SK-N-SH (cell line): Measurements from ENCODE around the gene PLP2. TPM values are rescaled to one million over a fixed set of nuclear protein-coding genes. Genes with fewer than 3 reads are reported as not detected.

Source experiments
- CTCF ChIA-PET: fragments of 300-600, 350-600 bp; formaldehyde crosslinking; extraction: SDS; loops from one replicate; lab custom pipeline; 2021; lab: Yijun Ruan, JAX
- POLR2A ChIA-PET: fragments of 350-600 bp; sonication (Branson Sonifier 250); formaldehyde crosslinking; extraction: SDS; loops from one replicate; lab custom pipeline; 2020; ENCODE audit warnings: antibody characterized with exemption, inconsistent platforms; lab: Yijun Ruan, JAX
- DNase-seq: peaks from one replicate; pipeline ENCODE4 v3.0.0; 2012
- H2AFZ ChIP-seq: fragments of 200-600 bp; sonication (generic); 2 replicates; pipeline ENCODE4 v1.8.1; 2016; ENCODE audit warnings: antibody characterized with exemption, mild to moderate bottlenecking, low read depth
- H3F3A ChIP-seq: fragments of 200-600 bp; sonication (generic); replicated peaks from 2 replicates; pipeline ENCODE3; 2016; ENCODE audit warnings: antibody characterized with exemption, mild to moderate bottlenecking; ENCODE audit not compliant: insufficient read depth
- H3K27ac ChIP-seq, 2 experiments: fragments of 200-500 bp in 1 of 2; fragments of 200-600 bp in 1 of 2; sonication (Bioruptor generic) in 1 of 2; sonication (generic), shearing (Covaris generic) in 1 of 2; 2 replicates each; pipeline versions ENCODE4 v1.5.1 to v1.6.1; 2014 to 2016; ENCODE audit warnings: low read depth in 2 of 2, inconsistent platforms in 1 of 2, low read length in 1 of 2, mild to moderate bottlenecking in 1 of 2, mixed read lengths in 1 of 2
- H3K27me3 ChIP-seq: fragments of 200-600 bp; sonication (generic), shearing (Covaris generic); 2 replicates; pipeline ENCODE4 v1.6.1; 2016; ENCODE audit warnings: mixed run types; ENCODE audit not compliant: insufficient read depth
- H3K36me3 ChIP-seq, 2 experiments: fragments of 200-500 bp in 1 of 2; fragments of 200-600 bp in 1 of 2; sonication (Bioruptor generic) in 1 of 2; sonication (generic) in 1 of 2; replicated peaks in 1 of 2; 2 replicates each; pipeline versions ENCODE3 to v1.5.1; 2014 to 2016; ENCODE audit warnings: low read length in 1 of 2, mild to moderate bottlenecking in 1 of 2; ENCODE audit not compliant: insufficient read depth in 2 of 2, control insufficient read depth in 1 of 2
- H3K4me1 ChIP-seq, 2 experiments: fragments of 200-500 bp in 1 of 2; fragments of 200-600 bp in 1 of 2; sonication (Bioruptor generic) in 1 of 2; sonication (generic), shearing (Covaris generic) in 1 of 2; 2 replicates each; pipeline versions ENCODE4 v1.5.1 to v1.6.1; 2014 to 2016; ENCODE audit warnings: low read depth in 1 of 2, low read length in 1 of 2, mixed run types in 1 of 2; ENCODE audit not compliant: insufficient read depth in 2 of 2, control insufficient read depth in 1 of 2
- H3K4me2 ChIP-seq: fragments of 200-600 bp; sonication (generic), shearing (Covaris generic); 2 replicates; pipeline ENCODE4 v1.6.1; 2017; ENCODE audit warnings: mixed run types
- H3K4me3 ChIP-seq, 2 experiments: fragments of 200-500 bp in 1 of 2; fragments of 200-600 bp in 1 of 2; sonication (Bioruptor generic) in 1 of 2; sonication (generic), shearing (Covaris generic) in 1 of 2; 2 replicates each; pipeline versions ENCODE4 v1.5.1 to v1.8.1; 2014 to 2016; ENCODE audit warnings: low read depth in 2 of 2, inconsistent platforms in 1 of 2, low read length in 1 of 2, mild to moderate bottlenecking in 1 of 2, mixed read lengths in 1 of 2, moderate library complexity in 1 of 2
- H3K79me2 ChIP-seq: fragments of 200-600 bp; sonication (generic); 2 replicates; pipeline ENCODE4 v1.8.1; 2017; ENCODE audit warnings: mild to moderate bottlenecking; ENCODE audit not compliant: insufficient read depth
- H3K9ac ChIP-seq: fragments of 200-600 bp; sonication (generic); 2 replicates; pipeline ENCODE4 v1.6.1; 2017; ENCODE audit warnings: mixed run types
- H3K9me2 ChIP-seq: fragments of 200-600 bp; sonication (generic); 2 replicates; pipeline ENCODE4 v1.6.1; 2017; ENCODE audit warnings: mixed run types
- H3K9me3 ChIP-seq: fragments of 200-600 bp; sonication (generic); 2 replicates; pipeline ENCODE4 v1.6.1; 2017; ENCODE audit warnings: mixed run types, mild to moderate bottlenecking, moderate library complexity
- H4K20me1 ChIP-seq: fragments of 200-600 bp; sonication (generic); 2 replicates; pipeline ENCODE4 v1.6.1; 2017; ENCODE audit warnings: mild to moderate bottlenecking, mixed run types; ENCODE audit not compliant: insufficient read depth
- CHD2 ChIP-seq: fragments of 150-350 bp; IDR thresholded peaks from 2 replicates; pipeline ENCODE4 v1.6.1; 2018; ENCODE audit warnings: low read length; ENCODE audit not compliant: partially characterized antibody
- ELF1 ChIP-seq: IDR thresholded peaks from 2 replicates; pipeline ENCODE4 v1.4.0; 2012
- EP300 ChIP-seq, 2 experiments: IDR thresholded peaks; 2 replicates each; pipeline versions ENCODE4 v1.4.0 to v1.6.1; 2012; ENCODE audit warnings: borderline replicate concordance in 1 of 2, low read depth in 1 of 2, low read length in 1 of 2
- EZH2phosphoT487 ChIP-seq: fragments of 200-600 bp; sonication (generic); IDR thresholded peaks from 2 replicates; pipeline ENCODE4 v1.6.1; 2017; ENCODE audit warnings: low read depth, mixed run types, mild to moderate bottlenecking, antibody characterized with exemption, moderate library complexity, borderline replicate concordance
- FOSL2 ChIP-seq: IDR thresholded peaks from 2 replicates; pipeline ENCODE4 v1.4.0; 2012; ENCODE audit warnings: low read depth, mild to moderate bottlenecking, moderate library complexity, borderline replicate concordance
- GABPA ChIP-seq: IDR thresholded peaks from 2 replicates; pipeline ENCODE4 v1.4.0; 2012; ENCODE audit warnings: low read depth, mild to moderate bottlenecking
- IRF3 ChIP-seq: fragments of 150-350 bp; IDR thresholded peaks from 2 replicates; pipeline ENCODE4 v1.6.1; 2016; ENCODE audit warnings: mild to moderate bottlenecking, low read depth, low read length
- JUND ChIP-seq: IDR thresholded peaks from 2 replicates; pipeline ENCODE4 v1.4.0; 2012
- MEF2A ChIP-seq: IDR thresholded peaks from 2 replicates; pipeline ENCODE4 v1.4.0; 2012; ENCODE audit warnings: low read depth, borderline replicate concordance
- RAD21 ChIP-seq: IDR thresholded peaks from 2 replicates; pipeline ENCODE4 v1.6.1; 2012; ENCODE audit warnings: mild to moderate bottlenecking, low read length
- RCOR1 ChIP-seq: fragments of 150-350 bp; IDR thresholded peaks from 2 replicates; pipeline ENCODE4 v1.6.1; 2017; ENCODE audit warnings: antibody characterized with exemption, low read length
- SIN3A ChIP-seq: IDR thresholded peaks from 2 replicates; pipeline ENCODE4 v1.6.1; 2012; ENCODE audit warnings: low read depth, mild to moderate bottlenecking, low read length, moderate library complexity, borderline replicate concordance
- SMC3 ChIP-seq: IDR thresholded peaks from 2 replicates; pipeline ENCODE4 v1.6.1; 2012; ENCODE audit warnings: low read depth, low read length, improper control_type of control experiment
- TAF1 ChIP-seq: IDR thresholded peaks from 2 replicates; pipeline ENCODE4 v1.6.1; 2012; ENCODE audit warnings: low read depth, mild to moderate bottlenecking, low read length, moderate library complexity, borderline replicate concordance
- TCF12 ChIP-seq: IDR thresholded peaks from 2 replicates; pipeline ENCODE4 v1.4.0; 2012
- YY1 ChIP-seq: IDR thresholded peaks from 2 replicates; pipeline ENCODE4 v1.4.0; 2012; ENCODE audit warnings: low read depth, mild to moderate bottlenecking
- WGBS: methylation state at CpG from one replicate; pipeline ENCODE4 v1.1.6; 2017; ENCODE audit warnings: low lambda C conversion rate; 5-methylcytosine and 5-hydroxymethylcytosine counted together
- polyA plus RNA-seq, 3 experiments: library from polyadenylated mRNA; depleted of rRNA; stranded (reverse); fragments of >200 nt; gene quantifications; 2 replicates each; pipeline ENCODE4 v1.2.3, GENCODE V29; 2012
- TF ChIP-seq, protein P1 (sequence below): fragments of 200-600 bp; sonication (generic); IDR thresholded peaks from 2 replicates; pipeline ENCODE4 v1.6.1; 2017; ENCODE audit warnings: antibody characterized with exemption, mild to moderate bottlenecking, moderate library complexity
- TF ChIP-seq, protein P2 (sequence below): IDR thresholded peaks from 2 replicates; pipeline ENCODE4; 2012

PLP2 gene
- polyA plus RNA-seq, 1 of the 3 experiments (the other 2 are of a cell fraction): 146 TPM

DNA sequence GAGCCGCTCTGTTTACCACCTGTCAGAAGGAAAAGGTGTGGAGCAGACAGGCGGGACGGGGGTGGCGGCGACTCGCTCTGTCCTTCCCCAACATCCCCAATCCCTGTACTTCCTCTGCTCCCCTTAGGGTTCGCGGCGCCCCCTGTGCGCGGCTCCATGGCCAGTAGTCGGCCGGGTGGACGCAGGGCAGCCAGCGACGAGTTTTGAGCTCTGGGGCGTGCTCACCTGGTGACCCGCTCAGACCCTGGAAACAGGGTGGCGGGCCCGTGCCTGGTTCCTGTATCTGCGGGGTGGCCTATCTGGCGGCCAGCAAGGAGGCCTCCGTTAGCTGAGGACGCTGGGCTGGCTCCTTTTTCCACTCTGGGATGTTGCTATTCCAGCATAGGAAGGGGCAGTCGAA, 14.5 kb upstream of the PLP2 start:
- H3K9me2 ChIP-seq: no peaks in the 10 kb centered on the region
- H3K36me3 ChIP-seq: no peaks in the 10 kb centered on the region
- POLR2A ChIA-PET: no interaction called here
- H3K79me2 ChIP-seq: no peaks in the 10 kb centered on the region
- CTCF ChIA-PET: interaction anchor here (0.7 to 1.0 kb wide), 2 partner anchors 32 to 36 kb away, joined by 3 read pairs; no protein-coding TSS in a partner anchor
- no peak overlapping the region for H3K27ac ChIP-seq
- peaks cover 3% of the 10 kb centered on the region for H3F3A ChIP-seq
- 70% methylated on average over 12 of the region's 25 CpGs for WGBS
- no peaks in the 10 kb centered on the region for H3K9me3 ChIP-seq
- H4K20me1 ChIP-seq: no peaks in the 10 kb centered on the region
- DNase-seq: no peak
- TF ChIP-seq IRF3 (no peak), FOSL2 (no peak), SIN3A (no peak), SMC3 (no peak), EZH2phosphoT487 (no peak), CHD2 (no peak)
- H3K4me2 ChIP-seq: no peak overlapping the region
- H3K27me3 ChIP-seq: peaks cover 8% of the 10 kb centered on the region; the same call in 1 of the 2 replicates
- no peak overlapping the region for H3K4me3 ChIP-seq
- no peaks in the 10 kb centered on the region; a peak in 1 of 4 replicates for H3K4me1 ChIP-seq
- H3K9ac ChIP-seq: no peak overlapping the region
- no peak overlapping the region for H2AFZ ChIP-seq

- no peak for DNase-seq
- H2AFZ ChIP-seq: no peak overlapping the region
- no peaks in the 10 kb centered on the region for H3F3A ChIP-seq
- no peak overlapping the region for H3K27ac ChIP-seq
- H3K4me2 ChIP-seq: no peak overlapping the region
- H4K20me1 ChIP-seq: no peaks in the 10 kb centered on the region
- no peaks in the 10 kb centered on the region for H3K9me3 ChIP-seq
- H3K4me3 ChIP-seq: no peak overlapping the region
- no peaks in the 10 kb centered on the region for H3K9me2 ChIP-seq
- H3K9ac ChIP-seq: no peak overlapping the region
- no peaks in the 10 kb centered on the region for H3K79me2 ChIP-seq
- H3K36me3 ChIP-seq: no peaks in the 10 kb centered on the region
- CTCF ChIA-PET: no interaction called here
- POLR2A ChIA-PET: no interaction called here
- TF ChIP-seq EP300 (IDR thresholded peaks at IDR 0.05; ENCODE audit: borderline replicate concordance in 1 of 2, low read depth in 1 of 2, low read length in 1 of 2): no peak
- no peak for TF ChIP-seq TCF12
- no peak for TF ChIP-seq MEF2A
- TF ChIP-seq IRF3: no peak
- no peak for TF ChIP-seq JUND
- no peak for TF ChIP-seq RAD21
- TF ChIP-seq, protein P1, sequence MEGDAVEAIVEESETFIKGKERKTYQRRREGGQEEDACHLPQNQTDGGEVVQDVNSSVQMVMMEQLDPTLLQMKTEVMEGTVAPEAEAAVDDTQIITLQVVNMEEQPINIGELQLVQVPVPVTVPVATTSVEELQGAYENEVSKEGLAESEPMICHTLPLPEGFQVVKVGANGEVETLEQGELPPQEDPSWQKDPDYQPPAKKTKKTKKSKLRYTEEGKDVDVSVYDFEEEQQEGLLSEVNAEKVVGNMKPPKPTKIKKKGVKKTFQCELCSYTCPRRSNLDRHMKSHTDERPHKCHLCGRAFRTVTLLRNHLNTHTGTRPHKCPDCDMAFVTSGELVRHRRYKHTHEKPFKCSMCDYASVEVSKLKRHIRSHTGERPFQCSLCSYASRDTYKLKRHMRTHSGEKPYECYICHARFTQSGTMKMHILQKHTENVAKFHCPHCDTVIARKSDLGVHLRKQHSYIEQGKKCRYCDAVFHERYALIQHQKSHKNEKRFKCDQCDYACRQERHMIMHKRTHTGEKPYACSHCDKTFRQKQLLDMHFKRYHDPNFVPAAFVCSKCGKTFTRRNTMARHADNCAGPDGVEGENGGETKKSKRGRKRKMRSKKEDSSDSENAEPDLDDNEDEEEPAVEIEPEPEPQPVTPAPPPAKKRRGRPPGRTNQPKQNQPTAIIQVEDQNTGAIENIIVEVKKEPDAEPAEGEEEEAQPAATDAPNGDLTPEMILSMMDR: no peak
- no peak for TF ChIP-seq TAF1
- no peak for TF ChIP-seq RCOR1
- TF ChIP-seq ELF1: no peak
- TF ChIP-seq, protein P2, sequence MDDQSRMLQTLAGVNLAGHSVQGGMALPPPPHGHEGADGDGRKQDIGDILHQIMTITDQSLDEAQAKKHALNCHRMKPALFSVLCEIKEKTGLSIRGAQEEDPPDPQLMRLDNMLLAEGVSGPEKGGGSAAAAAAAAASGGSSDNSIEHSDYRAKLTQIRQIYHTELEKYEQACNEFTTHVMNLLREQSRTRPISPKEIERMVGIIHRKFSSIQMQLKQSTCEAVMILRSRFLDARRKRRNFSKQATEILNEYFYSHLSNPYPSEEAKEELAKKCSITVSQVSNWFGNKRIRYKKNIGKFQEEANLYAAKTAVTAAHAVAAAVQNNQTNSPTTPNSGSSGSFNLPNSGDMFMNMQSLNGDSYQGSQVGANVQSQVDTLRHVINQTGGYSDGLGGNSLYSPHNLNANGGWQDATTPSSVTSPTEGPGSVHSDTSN: no peak
- no peak for TF ChIP-seq CHD2
- no peak for TF ChIP-seq SMC3
- no peak for TF ChIP-seq GABPA
- no peak for TF ChIP-seq YY1
- peaks cover 0 to 4% of the 10 kb centered on the region in 2 experiments; a peak in 1 of 4 replicates for H3K4me1 ChIP-seq
- peaks cover 8% of the 10 kb centered on the region; the same call in 1 of the 2 replicates for H3K27me3 ChIP-seq
- 51% methylated on average over 2 of the region's 2 CpGs for WGBS
Observed at GRCh38 chrX:49160908-49161307, 10.8 kb upstream of the PLP2 start.
